ENCODE measurements around the gene RAD51AP2.
"Not testable (repeated sequence)": the region's sequence is repeated elsewhere in the genome, so short reads cannot be mapped to it uniquely, and the experiment has no call there.

Gene RAD51AP2

GRCh38 chr2:17517481-17518211, 594 bp downstream of the RAD51AP2 start:
- DNase-seq (ENCODE audit: extremely low read depth, low read depth), result no peak

GRCh38 chr2:17515652-17516051, 2.6 kb downstream of the RAD51AP2 start:
- no peak for TF ChIP-seq CTCF (IDR thresholded peaks at IDR 0.05; ENCODE audit: low read depth, low read length)

More at GRCh38 chr2:17517481-17518211, 594 bp downstream of the RAD51AP2 start:
- TF ChIP-seq CTCF (IDR thresholded peaks at IDR 0.05; ENCODE audit: low read depth, low read length), result no peak

GRCh38 chr2:17506736-17507616, 11.3 kb downstream of the RAD51AP2 start:
- no peak for DNase-seq (ENCODE audit: extremely low read depth, low read depth)

More at GRCh38 chr2:17515652-17516051, 2.6 kb downstream of the RAD51AP2 start:
- DNase-seq (ENCODE audit: extremely low read depth, low read depth), result no peak

GRCh38 chr2:17497718-17498117, 20.5 kb downstream of the RAD51AP2 start:
- DNase-seq (ENCODE audit: extremely low read depth, low read depth), result no peak
- TF ChIP-seq CTCF (IDR thresholded peaks at IDR 0.05; ENCODE audit: low read depth, low read length), result no peak

More at GRCh38 chr2:17506736-17507616, 11.3 kb downstream of the RAD51AP2 start:
- TF ChIP-seq CTCF (IDR thresholded peaks at IDR 0.05; ENCODE audit: low read depth, low read length), result no peak

- no peak for TF ChIP-seq CTCF (IDR thresholded peaks at IDR 0.05; ENCODE audit: low read depth, low read length)
- no peak for DNase-seq (ENCODE audit: extremely low read depth, low read depth)
Observed at GRCh38 chr2:17495590-17495989, 22.6 kb downstream of the RAD51AP2 start.

GRCh38 chr2:17490165-17490564, 28.1 kb downstream of the RAD51AP2 start:
- not testable (repeated sequence) for DNase-seq (ENCODE audit: extremely low read depth, low read depth)

GRCh38 chr2:17488610-17489009, 29.6 kb downstream of the RAD51AP2 start:
- not testable (repeated sequence) for DNase-seq (ENCODE audit: extremely low read depth, low read depth)

GRCh38 chr2:17483496-17483895, 34.7 kb downstream of the RAD51AP2 start:
- DNase-seq (ENCODE audit: extremely low read depth, low read depth), result no peak
- TF ChIP-seq CTCF (IDR thresholded peaks at IDR 0.05; ENCODE audit: low read depth, low read length), result no peak

Data from AG09319 (cell line).